ENCODE data around the gene ROR1.

Gene ROR1

DNA sequence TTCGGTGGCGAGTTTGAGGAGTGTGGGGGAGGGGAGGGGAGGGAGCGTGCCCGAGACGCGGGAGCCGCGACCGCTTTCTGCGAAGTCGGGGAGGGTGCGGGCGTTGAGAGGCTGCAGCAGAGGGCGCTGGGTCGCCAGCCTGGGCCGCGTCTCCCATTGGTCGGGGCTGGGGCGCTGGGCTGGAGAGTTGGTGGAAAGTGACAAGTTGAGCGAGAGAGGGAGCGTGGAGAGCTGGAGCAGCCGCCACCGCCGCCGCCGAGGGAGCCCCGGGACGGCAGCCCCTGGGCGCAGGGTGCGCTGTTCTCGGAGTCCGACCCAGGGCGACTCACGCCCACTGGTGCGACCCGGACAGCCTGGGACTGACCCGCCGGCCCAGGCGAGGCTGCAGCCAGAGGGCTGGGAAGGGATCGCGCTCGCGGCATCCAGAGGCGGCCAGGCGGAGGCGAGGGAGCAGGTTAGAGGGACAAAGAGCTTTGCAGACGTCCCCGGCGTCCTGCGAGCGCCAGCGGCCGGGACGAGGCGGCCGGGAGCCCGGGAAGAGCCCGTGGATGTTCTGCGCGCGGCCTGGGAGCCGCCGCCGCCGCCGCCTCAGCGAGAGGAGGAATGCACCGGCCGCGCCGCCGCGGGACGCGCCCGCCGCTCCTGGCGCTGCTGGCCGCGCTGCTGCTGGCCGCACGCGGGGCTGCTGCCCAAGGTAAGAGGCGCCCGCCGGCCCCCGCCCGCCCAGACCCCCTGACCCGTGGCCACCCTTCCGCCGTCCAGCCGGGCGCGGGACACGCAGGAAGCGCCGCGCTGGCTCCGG is at the start of gene ROR1:
TSS of gene ROR1 (plus strand) at position 203 of the 802 bp plus-strand sequence.
- peak in 1 of 2 donors; percentile 13 for DNase-seq

- DNase-seq = no peak
Observed at GRCh38 chr1:63724375-63724899, 49.4 kb upstream of the ROR1 start.

DNA sequence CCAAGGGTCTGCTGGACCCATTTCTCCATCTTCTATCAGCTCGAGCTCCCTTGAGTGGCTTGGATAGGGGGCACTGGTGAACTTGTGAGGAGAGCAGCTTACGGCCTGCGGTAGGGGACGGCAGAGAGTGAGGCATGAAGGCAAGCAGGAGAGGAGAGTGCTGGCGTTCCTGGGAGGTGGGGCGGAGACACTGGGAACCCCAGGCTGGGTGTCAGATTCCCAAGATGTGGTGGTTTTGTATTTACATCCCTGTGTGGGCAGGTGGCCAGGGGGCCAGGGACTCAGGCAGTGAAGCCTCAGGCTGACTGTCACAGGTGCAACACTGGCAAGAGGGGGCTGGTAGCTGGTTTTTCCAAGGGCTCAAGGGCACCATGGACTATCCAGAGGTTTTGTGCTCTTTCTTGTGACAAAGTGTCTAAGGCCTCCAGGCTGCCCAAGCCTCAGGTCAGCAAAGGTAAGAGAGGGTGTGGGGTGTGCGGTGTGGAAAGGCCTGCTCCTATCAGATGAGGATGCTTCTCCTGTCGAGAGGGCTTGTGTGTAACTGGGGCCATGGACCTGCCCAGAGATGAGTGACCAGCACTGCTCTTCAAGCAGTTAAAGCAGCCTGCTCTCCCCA is 45.1 kb upstream of the ROR1 start:
- DNase-seq = no peak

DNA sequence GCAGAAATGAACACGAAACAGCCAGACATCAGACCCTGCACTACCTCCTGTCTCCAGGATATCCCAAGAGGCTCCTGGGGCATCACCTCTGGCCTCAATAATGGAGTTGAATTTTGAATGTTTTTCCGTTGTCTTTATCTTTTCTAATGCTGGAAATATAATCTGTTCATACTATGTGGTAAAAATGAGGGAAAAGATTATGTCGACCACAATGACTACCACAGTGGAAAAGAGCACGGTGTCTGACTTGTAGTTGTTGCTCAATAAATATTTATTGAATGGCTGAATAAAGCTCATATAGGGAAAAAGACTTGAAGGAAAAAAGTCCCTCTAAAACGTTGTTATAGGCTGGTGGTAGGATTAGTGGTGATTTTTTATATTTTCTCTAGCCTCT is 44.6 kb upstream of the ROR1 start:
- no peak for DNase-seq

- DNase-seq = no peak
Observed at GRCh38 chr1:63730211-63730610, 43.6 kb upstream of the ROR1 start.

DNA sequence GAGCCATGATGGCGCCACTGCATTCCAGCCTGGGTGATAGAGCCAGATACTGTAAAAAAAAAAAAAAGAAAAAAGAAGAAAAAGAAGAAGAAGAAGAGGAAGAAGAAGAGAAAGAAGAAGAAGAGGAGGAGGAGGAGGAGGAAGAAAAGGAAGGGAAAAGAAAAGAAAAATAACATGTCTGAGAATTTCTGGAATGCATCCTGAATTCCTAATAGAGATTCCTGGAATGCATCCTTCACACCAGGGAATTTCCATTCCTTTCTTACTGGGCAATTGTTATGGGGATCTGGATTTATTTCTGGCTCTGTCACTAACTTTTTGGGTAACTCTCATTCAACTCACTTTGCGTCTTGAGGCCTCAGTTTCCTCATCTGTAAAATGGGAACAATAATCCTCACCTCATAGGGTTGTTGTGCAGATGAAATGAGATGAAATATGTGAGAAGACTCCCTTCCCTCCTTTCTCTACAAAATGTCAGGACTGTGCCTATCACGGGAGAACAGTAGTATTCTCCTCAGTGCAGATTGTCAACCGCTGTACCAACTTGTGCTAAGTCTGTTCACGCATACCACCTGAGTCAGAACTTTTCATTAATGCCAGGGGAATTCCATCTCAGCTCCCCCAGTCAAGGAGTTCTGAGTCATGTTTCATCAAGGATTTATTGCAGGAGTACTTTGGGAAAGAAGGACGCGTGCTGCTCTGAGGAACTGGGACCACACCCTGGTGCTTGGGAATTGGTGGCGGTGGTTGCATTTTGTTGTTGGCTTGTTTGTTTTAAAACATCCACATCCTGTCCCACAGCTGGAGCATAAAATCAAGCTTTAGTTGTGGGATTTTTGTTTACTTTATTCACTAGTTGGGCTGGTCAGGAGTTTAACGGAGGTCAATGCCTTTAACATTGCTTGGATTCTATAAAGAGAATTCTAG is 42.4 kb upstream of the ROR1 start:
- no peak for DNase-seq

DNA sequence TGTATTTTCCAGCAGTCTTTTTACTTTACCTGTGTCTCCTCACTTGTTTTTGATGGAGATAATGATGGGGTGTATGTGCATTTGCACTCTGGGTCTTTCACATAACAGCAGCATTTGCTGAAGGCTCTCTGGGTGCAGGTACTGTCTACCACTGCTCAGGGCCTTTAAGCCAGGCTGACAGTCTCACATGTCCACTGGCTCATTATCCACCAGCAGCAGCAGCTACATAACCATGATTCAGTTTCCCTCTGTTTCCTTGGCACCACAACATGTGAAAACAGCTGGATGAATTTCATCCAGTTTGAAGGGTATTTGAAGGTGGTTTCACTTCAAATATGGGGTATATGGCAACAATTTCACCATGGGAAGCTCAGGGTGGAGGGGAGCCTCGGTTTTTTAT is 41.2 kb upstream of the ROR1 start:
- DNase-seq = no peak

- no peak for DNase-seq
Observed at GRCh38 chr1:63738772-63739171, 35.0 kb upstream of the ROR1 start.

GRCh38 chr1:63739452-63739851 is 34.4 kb upstream of the ROR1 start:
- no peak for DNase-seq

GRCh38 chr1:63740432-63740831 is 33.4 kb upstream of the ROR1 start:
- DNase-seq = no peak

GRCh38 chr1:63742526-63742925 is 31.3 kb upstream of the ROR1 start:
- no peak for DNase-seq

DNA sequence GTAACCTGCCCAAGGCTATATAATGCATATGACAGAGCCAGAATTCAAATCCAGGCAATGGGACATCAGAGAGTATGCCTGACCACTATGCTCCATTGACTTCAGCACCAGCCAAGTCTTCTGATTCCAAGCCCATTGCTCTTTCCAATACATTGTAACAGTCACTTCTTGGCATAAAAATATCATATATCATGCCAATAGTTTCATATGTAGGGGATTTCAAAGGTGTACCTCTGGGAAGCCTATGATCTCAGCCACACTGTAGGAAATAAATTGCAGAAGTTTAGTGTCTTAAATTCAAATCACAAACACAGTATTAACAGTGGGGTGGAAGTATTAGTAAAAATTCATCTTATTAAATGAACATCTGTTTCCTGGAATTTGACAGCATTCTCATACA is 30.0 kb upstream of the ROR1 start:
- DNase-seq = no peak

DNA sequence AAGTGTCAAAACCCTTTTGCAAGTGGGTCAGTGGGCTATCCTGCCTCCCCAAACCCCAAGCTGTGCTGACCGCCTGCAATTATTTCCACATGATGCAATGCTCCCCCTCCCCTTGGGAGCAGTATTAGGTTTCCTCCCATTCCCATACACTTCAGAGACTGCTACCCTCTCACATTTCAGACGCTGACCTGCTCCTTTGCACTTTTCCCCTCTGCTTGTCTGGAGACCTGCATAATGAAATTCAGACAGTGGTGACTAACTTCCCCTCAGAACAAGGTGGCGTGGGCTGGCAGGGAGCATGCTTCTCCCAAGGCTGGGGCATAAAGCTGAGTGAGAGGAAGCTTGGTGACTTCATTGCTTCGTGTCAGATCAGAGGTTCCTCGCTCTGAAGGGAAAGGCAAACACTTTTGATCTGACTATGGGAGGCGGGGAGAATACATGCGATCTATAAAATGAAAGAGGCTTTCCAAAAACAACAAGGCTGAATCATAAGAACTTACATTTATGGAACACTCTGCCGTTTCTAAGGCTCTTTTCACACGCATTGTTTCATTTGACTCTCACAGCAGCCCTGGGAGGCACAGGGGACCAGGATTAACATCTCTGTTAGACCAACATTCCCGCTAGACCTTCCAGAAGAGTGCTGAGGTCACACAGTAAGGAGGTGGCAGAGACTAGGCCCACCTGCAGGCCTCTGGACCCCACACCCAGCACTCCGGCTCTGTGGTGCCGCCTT is 27.5 kb upstream of the ROR1 start:
- DNase-seq = no peak

GRCh38 chr1:63747445-63747844 is 26.4 kb upstream of the ROR1 start:
- no peak for DNase-seq

GRCh38 chr1:63748046-63748580 is 25.7 kb upstream of the ROR1 start:
- DNase-seq = no peak

GRCh38 chr1:63748641-63749040 is 25.2 kb upstream of the ROR1 start:
- no peak for DNase-seq

GRCh38 chr1:63750721-63751120 is 23.1 kb upstream of the ROR1 start:
- DNase-seq = no peak

- no peak for DNase-seq
Observed at GRCh38 chr1:63752176-63752575, 21.6 kb upstream of the ROR1 start.

DNA sequence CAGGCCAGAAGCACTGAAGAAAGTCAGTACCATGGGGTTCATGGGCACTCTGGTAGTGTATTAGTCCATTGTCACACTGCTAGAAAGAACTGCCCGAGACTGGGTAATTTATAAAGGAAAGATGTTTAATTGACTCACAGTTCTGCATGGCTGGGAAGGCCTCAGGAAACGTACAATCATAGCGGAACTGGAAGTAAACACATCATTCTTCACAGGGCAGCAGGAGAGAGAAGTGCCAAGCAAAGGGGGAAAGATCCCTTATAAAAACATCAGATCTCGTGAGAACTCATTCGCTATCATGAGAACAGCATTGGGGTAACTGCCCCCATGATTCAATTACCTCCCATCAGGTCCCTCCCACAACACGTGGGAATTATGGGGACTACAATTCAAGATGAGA is 20.2 kb upstream of the ROR1 start:
- DNase-seq = no peak

- no peak for DNase-seq
Observed at GRCh38 chr1:63756839-63757238, 17.0 kb upstream of the ROR1 start.

GRCh38 chr1:63757334-63757733 is 16.5 kb upstream of the ROR1 start:
- DNase-seq = no peak

GRCh38 chr1:63758791-63759190 is 15.0 kb upstream of the ROR1 start:
- DNase-seq = no peak
